Measurements from ENCODE around the gene TP53TG3B.
A peak's percentile ranks its signal among the peaks of the same experiment; 100 is the strongest.
"Not testable (repeated sequence)": the region's sequence is repeated elsewhere in the genome, so short reads cannot be mapped to it uniquely, and the experiment has no call there.

TP53TG3B gene

GRCh38 chr16:33360541-33360940 is at the start of gene TP53TG3B:
Gene TP53TG3B (plus strand): TSS chr16:33360841. CDS start chr16:33360909, 68 bp downstream.
- DNase-seq; intact Hi-C loops (cut with DNase I): not testable (repeated sequence)

- peak in 33 of 42 donors; percentile 23 to 85 (median 54) for DNase-seq
- intact Hi-C loops (cut with DNase I), result not testable (repeated sequence)
Measured at GRCh38 chr16:33336226-33337012, 24.2 kb upstream of the TP53TG3B start.

GRCh38 chr16:33337627-33338542 is 22.8 kb upstream of the TP53TG3B start:
- intact Hi-C loops (cut with DNase I), result not testable (repeated sequence)
- DNase-seq, result peak in 33 of 42 donors; percentile 15 to 82 (median 40)

GRCh38 chr16:33338543-33338951 is 22.1 kb upstream of the TP53TG3B start:
- peak in 32 of 42 donors; percentile 0 to 66 (median 16) for DNase-seq
- intact Hi-C loops (cut with DNase I), result not testable (repeated sequence)

- peak in 33 of 42 donors; percentile 12 to 82 (median 45) for DNase-seq
- intact Hi-C loops (cut with DNase I), result not testable (repeated sequence)
Measured at GRCh38 chr16:33339093-33340061, 21.3 kb upstream of the TP53TG3B start.

Data from head of caudate nucleus (tissue), 42 donors.